Islet of Langerhans (tissue), 1 donor: ENCODE results near the gene TMED7.
"Not testable (repeated sequence)": the region's sequence is repeated elsewhere in the genome, so short reads cannot be mapped to it uniquely, and the experiment has no call there.

ENCODE experiments used
- FAIRE-seq: peaks from one replicate; lab custom pipeline; 2011; peaks lifted over from hg19 to GRCh38; lab: Jason Lieb, UNC

TMED7 gene

GRCh38 chr5:115625579-115626444, at the start of gene TMED7:
TSS of gene TMED7 (minus strand) at chr5:115626036. CDS start at chr5:115625792, 244 bp downstream.
- FAIRE-seq, result peak; percentile 30

GRCh38 chr5:115674782-115675181, 48.9 kb upstream of the TMED7 start:
- FAIRE-seq, result not testable (repeated sequence)

GRCh38 chr5:115673596-115673995, 47.8 kb upstream of the TMED7 start:
- FAIRE-seq, result no peak

- FAIRE-seq, result no peak
Measured at GRCh38 chr5:115671939-115672338, 46.1 kb upstream of the TMED7 start.

GRCh38 chr5:115666023-115666422, 40.2 kb upstream of the TMED7 start:
- FAIRE-seq, result no peak

- no peak for FAIRE-seq
Measured at GRCh38 chr5:115661563-115661962, 35.7 kb upstream of the TMED7 start.

GRCh38 chr5:115661101-115661500, 35.3 kb upstream of the TMED7 start:
- FAIRE-seq, result no peak

- FAIRE-seq, result no peak
Measured at GRCh38 chr5:115657881-115658233, 32.0 kb upstream of the TMED7 start.

- FAIRE-seq, result no peak
Measured at GRCh38 chr5:115657125-115657880, 31.5 kb upstream of the TMED7 start.

GRCh38 chr5:115656404-115656803, 30.6 kb upstream of the TMED7 start:
- no peak for FAIRE-seq

- FAIRE-seq, result no peak
Measured at GRCh38 chr5:115655994-115656393, 30.2 kb upstream of the TMED7 start.

- FAIRE-seq, result no peak
Measured at GRCh38 chr5:115649541-115649940, 23.7 kb upstream of the TMED7 start.

GRCh38 chr5:115648056-115648455, 22.2 kb upstream of the TMED7 start:
- FAIRE-seq, result no peak

- not testable (repeated sequence) for FAIRE-seq
Measured at GRCh38 chr5:115645386-115645785, 19.6 kb upstream of the TMED7 start.

- FAIRE-seq, result no peak
Measured at GRCh38 chr5:115644046-115644445, 18.2 kb upstream of the TMED7 start.

GRCh38 chr5:115641948-115642347, 16.1 kb upstream of the TMED7 start:
- FAIRE-seq, result peak; percentile 41

- FAIRE-seq, result no peak
Measured at GRCh38 chr5:115640274-115640673, 14.4 kb upstream of the TMED7 start.

GRCh38 chr5:115639377-115639776, 13.5 kb upstream of the TMED7 start:
- FAIRE-seq, result no peak

- no peak for FAIRE-seq
Measured at GRCh38 chr5:115637507-115637906, 11.7 kb upstream of the TMED7 start.

GRCh38 chr5:115636008-115636407, 10.2 kb upstream of the TMED7 start:
- no peak for FAIRE-seq

- peak; percentile 76 for FAIRE-seq
Measured at GRCh38 chr5:115634343-115635132, 8.7 kb upstream of the TMED7 start.

GRCh38 chr5:115629903-115630302, 4.1 kb upstream of the TMED7 start:
- no peak for FAIRE-seq
